Thyroid gland (tissue), 4 donors: ENCODE results near the gene ATP6AP1.

Source experiments
- CTCF ChIP-seq, 6 experiments: fragments of 200-600 bp in 3 of 6; fragments of 450-650 bp in 3 of 6; sonication (generic) in 3 of 6; IDR thresholded peaks; one replicate each; pipeline ENCODE4 v1.5.1; 2016 to 2019; ENCODE audit warnings: antibody characterized with exemption in 6 of 6, mild to moderate bottlenecking in 2 of 6, inconsistent platforms in 1 of 6, moderate library complexity in 1 of 6
- POLR2A ChIP-seq, 2 donors: fragments of 450-650 bp; IDR thresholded peaks; one replicate each; pipeline ENCODE4 v1.6.1; 2017; ENCODE audit warnings: antibody characterized with exemption in 2 of 2, mild to moderate bottlenecking in 2 of 2, moderate library complexity in 1 of 2

- TF ChIP-seq CTCF (IDR thresholded peaks at IDR 0.05) (no peak), POLR2A (IDR thresholded peaks at IDR 0.05) (no peak)
Observed at GRCh38 chrX:154452823-154453222, 24.3 kb downstream of the ATP6AP1 start.
